ENCODE measurements around the gene BZW2. TPM values are rescaled to one million over a fixed set of nuclear protein-coding genes. Genes with fewer than 3 reads are reported as not detected.
"Not testable (repeated sequence)": the region's sequence is repeated elsewhere in the genome, so short reads cannot be mapped to it uniquely, and the experiment has no call there.

The BZW2 gene
- polyA plus RNA-seq, 12 donors = 86.8 to 2,729 (median 175) TPM

GRCh38 chr7:16668049-16668858, 22.3 kb downstream of the BZW2 start:
- DNase-seq = peak; percentile 38

DNA sequence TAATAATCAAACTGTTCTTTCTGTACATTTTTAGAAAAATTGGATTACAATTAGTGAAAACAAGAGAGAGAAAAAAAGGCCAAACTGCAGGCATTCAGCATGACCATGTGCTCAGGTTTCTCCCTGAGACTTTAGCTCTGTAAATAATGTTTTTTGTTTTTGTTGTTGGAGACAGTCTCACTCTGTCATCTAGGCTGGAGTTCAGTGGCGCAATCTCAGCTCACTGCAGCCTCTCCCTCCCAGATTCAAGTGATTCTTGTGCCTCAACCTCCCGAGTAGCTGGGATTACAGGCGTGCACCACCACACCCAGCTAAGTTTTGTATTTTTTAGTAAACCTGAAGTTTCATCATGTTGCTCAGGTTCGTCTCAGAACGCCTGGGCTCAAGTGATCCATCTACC, 23.0 kb downstream of the BZW2 start:
- DNase-seq = no peak

DNA sequence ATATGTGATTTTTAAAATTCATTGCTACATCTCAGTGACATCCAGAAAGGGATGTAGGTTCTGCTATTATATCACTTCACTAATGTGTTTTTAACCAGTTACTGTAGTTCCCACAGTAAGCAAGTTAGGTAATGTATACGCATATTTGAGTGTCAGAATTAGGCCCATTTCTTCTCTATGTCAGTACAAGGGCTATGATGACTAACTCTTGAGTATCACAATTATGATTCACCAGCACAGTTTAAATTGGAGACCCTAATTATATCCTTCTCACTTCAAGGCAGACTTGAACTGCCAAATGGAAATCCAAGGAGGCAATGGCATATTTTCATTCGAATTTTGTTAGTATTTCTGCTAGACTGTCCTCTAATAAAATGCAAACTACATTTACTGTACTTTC, 23.6 kb downstream of the BZW2 start:
- DNase-seq = no peak

DNA sequence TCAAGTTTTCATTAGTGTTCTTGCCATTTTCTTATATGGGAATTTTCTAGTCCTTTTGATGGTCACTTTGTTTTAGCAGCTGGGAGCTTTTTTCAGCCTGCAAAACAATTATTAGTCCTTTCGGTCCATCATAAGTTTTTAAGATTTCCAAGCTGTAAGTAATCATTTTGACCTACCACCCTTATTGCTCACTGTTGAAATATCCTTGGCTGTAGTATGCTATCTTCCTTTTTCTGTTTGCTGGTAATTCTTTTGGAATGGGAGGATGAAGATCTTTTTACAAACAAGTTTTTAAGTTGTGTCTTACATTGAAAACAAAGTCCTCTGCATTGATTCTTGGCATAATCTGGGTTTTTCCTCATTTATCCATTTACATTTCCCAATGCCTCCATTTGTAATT, 24.0 kb downstream of the BZW2 start:
- DNase-seq = no peak

DNA sequence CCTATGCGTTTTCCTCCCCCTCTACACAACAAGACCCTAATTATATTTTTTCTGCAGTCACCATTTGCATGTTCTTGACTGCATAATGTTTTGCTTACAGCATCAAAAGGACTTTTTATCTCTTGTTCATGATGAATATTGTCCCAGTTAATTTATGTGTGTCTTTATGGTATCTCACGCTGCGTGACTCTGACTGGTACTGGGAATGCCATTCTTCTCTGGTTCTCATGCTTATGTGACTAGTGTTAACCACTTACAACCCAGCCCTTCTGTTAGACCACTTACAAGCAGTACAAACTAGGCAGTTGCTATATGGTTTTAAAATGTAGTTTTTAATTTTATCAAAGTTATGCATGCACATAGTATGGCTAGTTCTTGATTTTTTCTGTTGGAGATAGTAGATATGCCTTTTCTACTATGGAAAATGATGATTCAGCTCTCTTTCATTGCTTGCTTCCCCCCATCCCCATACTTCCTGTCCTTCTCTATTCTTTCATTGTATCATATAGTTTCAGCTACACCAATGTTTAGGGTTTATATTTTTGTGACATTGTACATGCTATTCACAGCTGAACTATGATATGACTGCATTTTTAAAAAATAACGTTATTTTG, 24.9 kb downstream of the BZW2 start:
- no peak for DNase-seq

GRCh38 chr7:16671811-16672210, 25.8 kb downstream of the BZW2 start:
- DNase-seq = no peak

GRCh38 chr7:16675277-16675676, 29.3 kb downstream of the BZW2 start:
- DNase-seq = no peak

DNA sequence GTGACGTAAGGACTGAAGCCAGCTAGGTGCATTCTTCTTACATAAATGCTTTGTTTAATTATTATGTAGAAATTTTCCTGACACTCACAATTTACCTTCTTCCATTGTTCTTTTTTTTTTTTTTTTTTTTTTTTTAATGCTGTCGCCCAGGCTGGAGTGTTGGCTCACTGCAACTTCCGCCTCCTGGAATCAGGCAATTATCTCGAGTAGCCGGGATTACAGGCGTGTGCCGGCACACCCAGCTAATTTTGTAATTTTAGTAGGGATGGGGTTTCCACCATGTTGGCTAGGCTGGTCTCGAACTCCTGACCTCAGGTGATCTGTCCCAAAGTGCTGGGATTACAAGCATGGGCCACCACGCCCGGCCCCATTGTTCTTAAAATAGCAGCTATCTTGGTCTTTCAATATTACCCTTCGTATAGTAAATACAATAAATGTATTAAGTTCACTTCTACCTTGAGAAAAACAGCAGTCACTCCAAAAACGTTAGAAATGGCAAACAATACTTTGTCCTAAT, 32.1 kb downstream of the BZW2 start:
- DNase-seq = no peak

GRCh38 chr7:16678645-16679566, 32.9 kb downstream of the BZW2 start:
- DNase-seq = not testable (repeated sequence)

GRCh38 chr7:16684935-16685334, 39.0 kb downstream of the BZW2 start:
- DNase-seq = no peak

- no peak for DNase-seq
These were observed 39.6 kb downstream of the BZW2 start for GRCh38 chr7:16685535-16685934.

- DNase-seq = no peak
These were observed 42.3 kb downstream of the BZW2 start for GRCh38 chr7:16688249-16688648.

DNA sequence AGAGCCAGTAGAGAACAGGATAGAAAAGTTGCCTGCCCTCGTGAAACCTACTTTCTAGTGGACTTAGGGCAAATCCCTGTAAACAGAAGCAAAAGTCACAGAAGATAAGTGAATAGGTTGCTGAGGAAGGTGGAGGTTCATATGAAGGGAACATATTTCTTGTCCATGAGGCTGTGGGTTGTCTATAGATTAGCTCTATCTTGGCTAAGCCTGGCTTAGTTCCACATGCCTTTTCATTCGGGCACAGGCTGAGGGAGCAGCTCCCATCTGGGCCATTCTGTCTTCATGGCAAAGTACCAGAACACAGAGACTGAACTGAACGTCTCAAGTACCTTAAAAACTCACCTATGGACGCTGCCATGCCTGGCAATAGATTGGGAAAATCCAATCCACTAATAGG, 45.3 kb downstream of the BZW2 start:
- DNase-seq = no peak

DNA sequence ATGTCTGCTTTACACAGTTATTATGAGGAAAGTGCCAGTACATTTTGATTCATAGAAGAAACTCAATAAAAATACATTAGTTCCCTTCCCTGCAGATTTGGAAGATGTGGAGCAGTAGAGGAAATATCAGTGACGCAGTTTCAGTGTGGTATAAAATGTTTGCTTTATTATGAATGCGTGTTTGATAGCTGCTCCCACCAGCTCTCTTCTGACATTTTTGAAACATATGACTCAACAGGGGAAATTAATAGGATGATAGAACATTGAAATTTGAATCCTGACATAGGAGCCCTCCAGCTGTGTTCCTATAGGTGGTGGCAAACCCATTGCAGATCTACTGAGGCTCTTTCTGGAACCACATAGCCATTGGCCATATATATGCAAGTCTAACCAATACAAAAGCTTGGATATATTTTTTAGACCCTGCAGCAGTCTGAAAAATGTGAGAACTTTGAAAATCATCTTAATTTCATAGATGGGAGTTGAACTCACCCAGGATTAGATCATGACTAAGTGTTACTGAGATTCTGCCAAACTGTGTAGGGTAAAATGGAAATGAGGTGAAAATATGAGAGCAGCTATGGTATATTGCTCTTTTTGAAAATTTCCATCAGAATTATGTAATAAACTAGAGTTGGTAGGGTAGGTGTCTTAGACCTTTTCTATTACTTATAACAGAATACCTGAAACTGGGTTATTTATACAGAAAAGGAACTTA, 47.8 kb downstream of the BZW2 start:
- DNase-seq = no peak

DNA sequence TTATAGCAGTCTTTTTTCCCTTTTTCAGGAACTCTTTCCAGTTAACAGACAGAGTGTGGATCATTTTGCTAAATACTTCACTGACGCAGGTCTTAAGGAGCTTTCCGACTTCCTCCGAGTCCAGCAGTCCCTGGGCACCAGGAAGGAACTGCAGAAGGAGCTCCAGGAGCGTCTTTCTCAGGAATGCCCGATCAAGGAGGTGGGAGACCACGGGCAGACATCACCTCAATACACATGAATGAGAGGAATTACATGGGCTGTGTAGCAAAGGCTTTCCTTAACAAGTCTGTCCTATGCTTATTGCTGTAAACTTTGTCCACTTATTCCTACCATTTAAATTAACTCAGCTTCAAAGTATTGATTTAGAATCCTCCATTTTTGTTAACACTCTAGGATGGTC, 48.8 kb downstream of the BZW2 start:
- no peak for DNase-seq

DNA sequence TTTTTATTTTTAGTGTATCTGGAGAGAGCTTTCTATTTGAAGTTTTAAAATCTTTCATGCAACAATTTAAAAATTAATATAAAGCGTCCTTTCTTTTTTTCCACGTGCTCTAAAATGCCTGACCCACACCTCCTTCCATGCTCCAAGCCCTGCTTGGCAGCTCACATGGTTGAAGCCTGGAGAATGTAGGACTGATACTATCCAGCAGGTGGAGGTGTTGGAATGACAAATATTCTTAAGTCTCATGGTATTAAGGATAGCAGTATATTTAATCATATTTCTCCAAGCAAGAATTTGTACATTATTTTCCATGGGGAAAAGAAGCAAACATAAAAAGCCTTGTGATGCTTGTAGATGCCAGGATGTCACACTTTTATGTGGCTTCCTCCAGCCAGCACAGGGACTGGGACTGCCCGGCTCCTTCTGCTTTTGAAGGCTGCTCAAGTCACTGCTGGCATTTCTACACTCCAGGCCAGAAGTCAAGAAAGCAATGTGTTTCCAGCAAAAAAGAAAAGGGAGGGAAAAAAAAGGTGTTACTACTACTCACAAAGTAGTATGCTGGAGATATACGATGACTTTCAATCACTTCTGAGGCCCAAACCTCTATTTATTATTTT, 49.7 kb downstream of the BZW2 start:
- peak; percentile 37 for DNase-seq

DNA sequence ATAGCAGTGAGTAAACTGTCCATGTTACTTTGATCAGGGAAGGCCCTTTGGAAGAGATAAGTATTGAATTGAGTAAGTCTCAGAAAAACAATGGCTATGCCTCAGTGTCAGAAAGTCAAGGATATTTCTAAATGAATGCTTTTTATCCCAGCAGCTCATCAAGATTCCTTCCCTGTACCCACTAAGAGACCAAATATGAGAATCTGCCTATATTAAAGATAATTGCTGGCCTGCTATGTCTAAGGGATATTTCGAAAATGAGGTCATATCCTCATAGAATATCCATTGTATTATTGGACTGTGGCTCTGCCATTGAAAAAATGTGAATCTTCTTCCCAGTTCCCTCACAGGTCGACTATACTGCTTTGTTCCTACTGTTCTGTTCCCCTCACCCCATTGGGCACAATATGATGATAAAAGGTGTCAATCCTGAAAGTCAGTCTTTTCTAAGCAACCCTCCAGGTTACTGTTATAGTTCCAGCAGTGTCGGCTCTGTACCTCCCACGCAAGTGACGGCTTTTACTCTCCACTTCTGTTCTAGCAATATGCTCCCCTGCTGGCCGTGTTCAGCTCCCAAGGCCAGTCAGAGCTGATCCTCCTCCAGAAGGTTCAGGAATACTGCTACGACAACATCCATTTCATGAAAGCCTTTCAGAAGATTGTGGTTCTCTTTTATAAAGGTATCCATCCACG, 51.7 kb downstream of the BZW2 start:
- DNase-seq = no peak

GRCh38 chr7:16698200-16698905, 52.4 kb downstream of the BZW2 start:
- DNase-seq = peak; percentile 19

GRCh38 chr7:16702441-16702840, 56.5 kb downstream of the BZW2 start:
- DNase-seq = no peak

GRCh38 chr7:16708511-16708910, 62.5 kb downstream of the BZW2 start:
- DNase-seq = no peak
